Endothelial cell of umbilical vein (primary cell): ENCODE data around the gene ZNF33B. TPM values are rescaled to one million over a fixed set of nuclear protein-coding genes. Genes with fewer than 3 reads are reported as not detected.

Experiments used
- BruUV-seq: library from RNA; stranded (reverse); fragments of 400-500 nt; replicated peaks from 2 replicates; lab custom pipeline; 2021; lab: Mats Ljungman, UMichigan
- CTCF ChIA-PET: fragments of 300-600, 350-600 bp; sonication (Branson Sonifier 250); formaldehyde crosslinking; loops from one replicate; lab custom pipeline; 2021; ENCODE audit warnings: antibody characterized with exemption, inconsistent platforms; lab: Charles Lee
- POLR2A ChIA-PET: fragments of 300-600, 350-600 bp; sonication (Branson Sonifier 250); formaldehyde crosslinking; loops from one replicate; lab custom pipeline; 2021; ENCODE audit warnings: antibody characterized with exemption, inconsistent platforms; lab: Charles Lee
- DNase-seq: peaks from one replicate; pipeline ENCODE4 v3.0.0-alpha.2; 2011; ENCODE audit warnings: low read depth, low spot score
- FAIRE-seq: peaks from 2 replicates; lab custom pipeline; 2011; peaks lifted over from hg19 to GRCh38; lab: Jason Lieb, UNC
- H2AFZ ChIP-seq: 2 replicates; pipeline ENCODE4 v1.6.0; 2012; ENCODE audit warnings: low read depth, low read length, control low read depth, inconsistent platforms
- H3K27ac ChIP-seq: 2 replicates; pipeline ENCODE4 v1.5.1; 2011; ENCODE audit warnings: low read depth, mild to moderate bottlenecking, control low read depth, low read length, moderate library complexity; ENCODE audit not compliant: insufficient read depth
- H3K27me3 ChIP-seq, 2 experiments: 2 replicates each; pipeline versions ENCODE4 v1.6.0 to v1.6.1; 2011; ENCODE audit warnings: low read length in 2 of 2, mixed read lengths in 1 of 2; ENCODE audit not compliant: control insufficient read depth in 2 of 2, insufficient read depth in 2 of 2
- H3K36me3 ChIP-seq, 2 experiments: 2 replicates in 1 of 2; 3 replicates in 1 of 2; pipeline ENCODE4 v1.5.1; 2011; ENCODE audit warnings: low read length in 2 of 2, mild to moderate bottlenecking in 1 of 2, moderate library complexity in 1 of 2; ENCODE audit not compliant: control insufficient read depth in 2 of 2, insufficient read depth in 2 of 2; ENCODE audit errors: extremely low read depth in 1 of 2
- H3K4me1 ChIP-seq: 3 replicates; pipeline ENCODE4 v1.5.1; 2011; ENCODE audit warnings: mild to moderate bottlenecking, low read length; ENCODE audit not compliant: control insufficient read depth, insufficient read depth; ENCODE audit errors: extremely low read depth
- H3K4me2 ChIP-seq: 2 replicates; pipeline ENCODE4 v1.6.1; 2011; ENCODE audit warnings: low read length, control low read depth, mixed read lengths; ENCODE audit not compliant: insufficient read depth
- H3K4me3 ChIP-seq, 3 experiments: fragments of 200-600 bp in 1 of 3; sonication (generic), shearing (Covaris generic) in 1 of 3; replicated peaks in 1 of 3; 2 replicates each; pipeline ENCODE4 v1.5.1; 2011 to 2016; ENCODE audit warnings: control low read depth in 3 of 3, low read length in 3 of 3, mild to moderate bottlenecking in 2 of 3, inconsistent platforms in 1 of 3, low read depth in 1 of 3, moderate library complexity in 1 of 3; ENCODE audit not compliant: insufficient read depth in 1 of 3
- H3K79me2 ChIP-seq: 2 replicates; pipeline ENCODE4 v1.6.0; 2012; ENCODE audit warnings: low read length, inconsistent platforms; ENCODE audit not compliant: control insufficient read depth, insufficient read depth
- H3K9ac ChIP-seq: replicated peaks from 2 replicates; pipeline ENCODE3; 2011; ENCODE audit warnings: low read length, control low read depth; ENCODE audit not compliant: insufficient read depth; ENCODE audit errors: extremely low read depth
- H3K9me1 ChIP-seq: replicated peaks from 3 replicates; pipeline ENCODE4 v1.6.0; 2011; ENCODE audit warnings: mild to moderate bottlenecking, low read length; ENCODE audit not compliant: control insufficient read depth, insufficient read depth; ENCODE audit errors: extremely low read depth
- H3K9me3 ChIP-seq: replicated peaks from 2 replicates; pipeline ENCODE4 v1.5.1; 2012; ENCODE audit warnings: low read length, inconsistent platforms; ENCODE audit not compliant: control insufficient read depth, insufficient read depth
- H4K20me1 ChIP-seq: replicated peaks from 2 replicates; pipeline ENCODE3; 2011; ENCODE audit warnings: mild to moderate bottlenecking, low read length; ENCODE audit not compliant: control insufficient read depth, insufficient read depth; ENCODE audit errors: extremely low read depth
- CTCF ChIP-seq, 2 donors: IDR thresholded peaks; 1 replicate in 1 of 2; 2 replicates in 1 of 2; pipeline ENCODE4 v1.5.1; 2011; ENCODE audit warnings: low read length in 2 of 2, mild to moderate bottlenecking in 2 of 2, moderate library complexity in 2 of 2, control low read depth in 1 of 2, inconsistent platforms in 1 of 2, low read depth in 1 of 2; ENCODE audit not compliant: insufficient read depth in 1 of 2; ENCODE audit errors: extremely low read depth in 1 of 2
- EZH2 ChIP-seq: IDR thresholded peaks from 2 replicates; pipeline ENCODE4 v1.6.1; 2012; ENCODE audit warnings: borderline replicate concordance, low read depth, mild to moderate bottlenecking, moderate library complexity, low read length, inconsistent platforms; ENCODE audit not compliant: severe bottlenecking
- FOS ChIP-seq: IDR thresholded peaks from 2 replicates; pipeline ENCODE4 v1.6.1; 2011; ENCODE audit warnings: mild to moderate bottlenecking, low read length, moderate library complexity, borderline replicate concordance; ENCODE audit not compliant: insufficient read depth
- GATA2 ChIP-seq: IDR thresholded peaks from 2 replicates; pipeline ENCODE4 v1.7.0; 2011; ENCODE audit warnings: low read depth, mild to moderate bottlenecking, moderate library complexity, mixed read lengths, low read length; ENCODE audit not compliant: insufficient read length, insufficient read depth
- JUN ChIP-seq: IDR thresholded peaks from 2 replicates; pipeline ENCODE4 v1.6.1; 2011; ENCODE audit warnings: borderline replicate concordance, low read depth; ENCODE audit not compliant: insufficient read length, insufficient read depth
- MAX ChIP-seq: IDR thresholded peaks from 2 replicates; pipeline ENCODE4 v1.6.1; 2011; ENCODE audit not compliant: insufficient read depth, insufficient read length
- MYC ChIP-seq: IDR thresholded peaks from one replicate; pipeline ENCODE4 v1.6.1; 2011; ENCODE audit warnings: mild to moderate bottlenecking, low read depth, low read length
- POLR2A ChIP-seq: IDR thresholded peaks from 2 replicates; pipeline ENCODE4 v1.6.1; 2012; ENCODE audit warnings: low read depth, mild to moderate bottlenecking, control low read depth, low read length
- POLR2AphosphoS5 ChIP-seq: IDR thresholded peaks from 2 replicates; pipeline ENCODE4 v1.6.1; 2012; ENCODE audit warnings: low read depth, mild to moderate bottlenecking, control low read depth, low read length, moderate library complexity; ENCODE audit not compliant: insufficient read depth
- dilution Hi-C: fragments of 300-500 bp; cut with MboI; formaldehyde crosslinking; loops from one replicate; pipeline ENCODE4 v1.15.0; 2019; ENCODE audit warnings: low sequenced_read_pairs; ENCODE audit not compliant: extremely low pct_ligation_motif_present
- intact Hi-C: fragments of 100-400 bp; cut with micrococcal nuclease; formaldehyde crosslinking; loops from one replicate; pipeline ENCODE4 v1.10.0; 2022
- polyA plus RNA-seq, 4 experiments: library from polyadenylated mRNA; depleted of rRNA in 3 of 4; stranded (reverse) in 3 of 4; unstranded in 1 of 4; fragments of >200 nt; gene quantifications; 2 replicates each; pipeline versions ENCODE4 v1.2.1 to v1.2.3, GENCODE V29; 2011 to 2012; ENCODE audit warnings: missing spikeins in 1 of 4
- total RNA-seq: library from RNA; stranded (reverse); gene quantifications from 2 replicates; pipeline ENCODE4 v1.2.3, GENCODE V29; 2021

The ZNF33B gene
- total and polyA plus RNA-seq, 2 donors (not counting 3 experiments of a cell fraction or from before 2014, with no cell fraction given): 14.0 to 15.3 TPM

GRCh38 chr10:42645103-42645502, 6.7 kb upstream of the ZNF33B start:
- no peaks in the 10 kb centered on the region for H3K36me3 ChIP-seq
- CTCF ChIA-PET: no interaction called here
- peak; percentile 26 for FAIRE-seq

More at GRCh38 chr10:42645103-42645502, 6.7 kb upstream of the ZNF33B start:
- BruUV-seq: no TSS peak
- Histone ChIP-seq H3K4me1 (no peaks in the 10 kb centered on the region), H3K9me3 (no peaks in the 10 kb centered on the region), H3K27ac (no peak overlapping the region), H3K9me1 (no peaks in the 10 kb centered on the region), H2AFZ (no peak overlapping the region), H3K27me3 (peaks cover 0 to 2% of the 10 kb centered on the region in 2 experiments), H3K79me2 (no peaks in the 10 kb centered on the region), H3K4me2 (no peak overlapping the region), H3K4me3 (no peak overlapping the region), H3K9ac (no peak overlapping the region), H4K20me1 (no peaks in the 10 kb centered on the region)
- intact Hi-C loops (no loop called here), dilution Hi-C loops (no loop called here)
- POLR2A ChIA-PET: no interaction called here
- TF ChIP-seq MYC: no peak
- no peak for TF ChIP-seq EZH2
- no peak for TF ChIP-seq POLR2AphosphoS5
- TF ChIP-seq MAX: no peak
- no peak for TF ChIP-seq CTCF (IDR thresholded peaks at IDR 0.05; ENCODE audit: extremely low read depth in 1 of 2, insufficient read depth in 1 of 2, low read depth in 1 of 2, low read length in 2 of 2)
- no peak for TF ChIP-seq JUN
- no peak for TF ChIP-seq FOS
- TF ChIP-seq POLR2A: no peak
- no peak for TF ChIP-seq GATA2
- DNase-seq: peak; percentile 79
